Fibroblast of pulmonary artery (primary cell): ENCODE results near the gene PHYKPL.

Experiments used
- DNase-seq: peaks from one replicate; pipeline ENCODE4 v3.0.0-alpha.2; 2010; ENCODE audit warnings: low read depth
- H3K4me3 ChIP-seq: replicated peaks from 2 replicates; pipeline ENCODE4 v1.5.1; 2011; ENCODE audit warnings: low read depth, mild to moderate bottlenecking, control low read depth, low read length, moderate library complexity
- TF ChIP-seq, protein P1 (sequence below): IDR thresholded peaks from 2 replicates; pipeline ENCODE4 v1.5.1; 2011; ENCODE audit warnings: mild to moderate bottlenecking, control low read depth, low read length, inconsistent platforms; ENCODE audit errors: missing control alignments

PHYKPL gene

DNA sequence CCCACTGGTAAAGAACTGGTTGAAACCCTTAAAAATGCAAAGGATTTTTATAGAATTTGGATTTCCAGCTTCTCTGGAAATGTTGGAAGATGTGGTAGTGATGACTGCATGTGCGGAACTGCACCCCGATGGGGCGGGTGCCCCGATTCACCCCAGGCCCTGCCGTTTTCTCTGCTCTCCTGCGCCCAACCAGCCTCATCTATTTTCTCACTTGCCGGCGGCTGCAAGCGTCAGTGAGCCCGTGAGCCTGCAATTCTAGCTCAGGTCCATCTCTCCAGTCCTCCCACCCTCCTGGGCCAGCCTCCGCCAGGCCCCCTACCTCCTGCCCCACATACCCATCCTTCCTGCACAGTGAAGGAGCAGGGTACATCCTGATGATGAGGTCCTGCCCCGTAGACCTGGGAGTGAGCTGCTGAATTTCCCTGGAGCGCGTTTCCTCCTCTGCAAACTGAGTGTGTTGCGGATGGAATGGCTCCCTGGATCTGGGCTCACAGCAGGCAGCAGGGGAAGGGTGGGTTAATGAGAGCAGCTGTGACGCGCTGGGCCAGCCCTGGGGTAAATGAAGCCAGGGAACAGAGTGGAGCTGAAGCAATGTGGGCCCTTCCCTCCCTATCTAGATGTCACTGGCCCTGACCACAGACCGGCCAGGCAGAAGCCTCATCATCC, 45.9 kb upstream of the PHYKPL start:
- no peak for DNase-seq
- TF ChIP-seq, protein P1, sequence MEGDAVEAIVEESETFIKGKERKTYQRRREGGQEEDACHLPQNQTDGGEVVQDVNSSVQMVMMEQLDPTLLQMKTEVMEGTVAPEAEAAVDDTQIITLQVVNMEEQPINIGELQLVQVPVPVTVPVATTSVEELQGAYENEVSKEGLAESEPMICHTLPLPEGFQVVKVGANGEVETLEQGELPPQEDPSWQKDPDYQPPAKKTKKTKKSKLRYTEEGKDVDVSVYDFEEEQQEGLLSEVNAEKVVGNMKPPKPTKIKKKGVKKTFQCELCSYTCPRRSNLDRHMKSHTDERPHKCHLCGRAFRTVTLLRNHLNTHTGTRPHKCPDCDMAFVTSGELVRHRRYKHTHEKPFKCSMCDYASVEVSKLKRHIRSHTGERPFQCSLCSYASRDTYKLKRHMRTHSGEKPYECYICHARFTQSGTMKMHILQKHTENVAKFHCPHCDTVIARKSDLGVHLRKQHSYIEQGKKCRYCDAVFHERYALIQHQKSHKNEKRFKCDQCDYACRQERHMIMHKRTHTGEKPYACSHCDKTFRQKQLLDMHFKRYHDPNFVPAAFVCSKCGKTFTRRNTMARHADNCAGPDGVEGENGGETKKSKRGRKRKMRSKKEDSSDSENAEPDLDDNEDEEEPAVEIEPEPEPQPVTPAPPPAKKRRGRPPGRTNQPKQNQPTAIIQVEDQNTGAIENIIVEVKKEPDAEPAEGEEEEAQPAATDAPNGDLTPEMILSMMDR, result no peak

DNA sequence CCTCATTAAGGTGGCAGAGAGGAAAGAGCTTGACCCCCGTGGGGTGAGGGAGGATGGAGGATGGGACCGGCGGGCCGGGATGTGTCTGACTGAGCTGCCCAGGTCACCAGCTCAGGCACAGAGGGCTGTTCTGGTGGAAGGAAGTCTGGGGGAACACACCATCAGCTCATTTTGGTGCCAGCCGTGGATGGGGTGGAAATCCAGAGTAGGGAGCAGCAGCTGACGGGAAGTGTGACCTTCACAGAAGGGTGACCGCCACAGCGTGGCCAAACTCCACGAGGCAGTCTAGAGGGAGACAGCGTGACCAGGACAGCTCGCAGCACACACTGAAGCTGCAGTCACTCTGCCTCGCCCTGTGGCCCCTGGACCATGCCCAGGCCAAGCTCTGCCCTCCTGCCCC, 45.3 kb upstream of the PHYKPL start:
- TF ChIP-seq, protein P1, result no peak
- DNase-seq, result no peak
- no peak overlapping the region for H3K4me3 ChIP-seq

More for the DNA sequence above, 45.9 kb upstream of the PHYKPL start:
- H3K4me3 ChIP-seq, result no peak overlapping the region

DNA sequence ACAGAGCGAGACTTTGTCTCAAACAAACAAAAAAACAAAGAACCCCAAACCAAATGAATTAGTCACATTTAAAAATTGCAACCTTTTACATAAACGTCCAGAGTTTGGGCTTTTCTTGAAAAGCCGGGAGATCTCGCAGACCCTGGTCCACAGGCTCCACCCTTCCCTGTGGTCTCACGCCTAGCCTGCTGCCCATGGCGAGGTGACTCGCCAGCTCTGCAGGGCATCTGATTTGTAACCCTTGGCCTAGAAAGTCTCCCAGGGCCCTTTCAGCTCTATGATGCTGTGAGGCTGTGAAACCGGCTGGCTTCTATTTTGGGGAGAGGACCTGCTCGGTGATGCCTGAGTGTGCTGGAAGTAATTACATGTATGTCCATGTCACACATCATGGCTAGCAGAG, 44.7 kb upstream of the PHYKPL start:
- TF ChIP-seq, protein P1, result no peak
- DNase-seq, result no peak
- no peak overlapping the region for H3K4me3 ChIP-seq

DNA sequence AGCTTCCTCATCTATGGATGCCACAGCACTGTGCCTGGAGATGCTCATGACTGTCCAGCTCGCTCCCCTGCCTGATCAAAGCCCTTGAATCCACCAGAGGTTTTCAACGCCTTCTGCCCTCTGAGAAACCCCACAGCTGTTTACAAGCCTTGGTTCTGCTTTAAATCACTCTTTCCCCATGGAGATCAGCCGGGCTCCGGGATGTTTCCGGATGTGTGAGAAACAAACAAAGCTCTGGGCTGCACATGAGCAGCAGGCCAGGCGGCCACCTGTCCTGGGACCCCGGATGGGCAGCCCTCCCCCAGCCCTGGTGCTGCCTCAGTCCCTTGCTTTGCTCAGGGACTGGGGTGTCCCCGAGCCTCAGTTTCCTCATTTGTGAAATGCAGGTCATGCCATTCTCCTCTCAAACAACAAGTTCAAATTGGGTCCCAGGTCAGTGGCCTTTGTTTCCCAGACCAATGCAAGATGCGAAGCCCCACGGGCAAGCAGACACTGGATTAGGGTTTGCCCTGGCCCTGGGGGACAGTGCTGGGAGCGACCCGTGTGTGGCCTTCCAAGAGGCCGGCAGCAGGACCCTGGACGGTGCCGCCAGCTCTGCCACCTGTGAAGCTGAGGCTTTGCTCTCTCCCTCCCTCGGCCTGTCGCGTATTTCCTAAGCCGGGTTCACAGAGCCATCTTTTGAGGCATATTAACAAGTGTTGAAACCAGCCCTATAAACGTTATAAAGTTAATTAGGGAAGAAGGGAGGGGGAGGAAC, 42.4 kb upstream of the PHYKPL start:
- H3K4me3 ChIP-seq, result no peak overlapping the region
- TF ChIP-seq, protein P1, result no peak
- no peak for DNase-seq

DNA sequence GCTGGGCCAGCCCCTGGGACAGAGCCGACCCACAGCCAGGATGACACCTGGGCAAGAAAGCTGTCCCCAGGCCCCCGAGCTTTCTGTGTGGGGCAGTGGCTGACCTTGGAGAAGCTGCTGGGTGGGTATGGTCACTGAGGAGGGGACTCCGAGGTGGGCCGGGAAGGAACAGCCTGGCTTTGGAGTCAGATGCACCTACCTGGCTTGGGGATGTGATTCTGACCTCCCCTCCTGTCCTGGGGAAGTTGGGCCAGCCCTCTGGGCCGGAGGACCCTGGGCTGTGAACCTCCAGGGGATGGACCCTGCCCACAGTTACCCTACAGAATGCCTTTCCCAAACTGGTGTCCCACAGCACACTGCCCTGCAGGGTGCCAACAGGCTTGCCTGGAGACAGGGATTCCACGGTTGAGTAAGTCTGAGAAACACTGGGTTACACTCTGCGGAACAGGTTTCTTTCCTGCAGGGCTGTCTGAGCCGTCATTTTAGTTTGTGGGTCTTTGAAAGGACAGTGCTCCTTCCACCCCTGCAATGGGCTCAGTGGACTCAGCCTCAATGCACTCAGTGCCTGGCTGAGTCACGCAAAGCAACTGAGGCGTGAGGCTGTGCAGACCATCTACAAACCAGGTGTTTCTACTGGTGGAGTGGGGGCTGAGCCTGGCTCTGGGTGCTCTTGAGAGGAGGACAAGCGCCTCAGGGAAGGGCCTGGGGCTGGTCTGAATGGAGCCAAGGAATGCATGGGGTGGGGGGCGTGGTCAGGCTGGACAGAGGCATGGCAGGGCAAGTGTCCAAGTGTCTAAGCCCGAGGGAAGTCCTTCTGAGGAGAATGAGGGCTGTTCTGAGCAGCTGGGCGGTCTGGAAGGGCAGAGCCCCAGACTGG, 41.3 kb upstream of the PHYKPL start:
- TF ChIP-seq, protein P1, result no peak
- DNase-seq, result no peak
- no peak overlapping the region for H3K4me3 ChIP-seq

DNA sequence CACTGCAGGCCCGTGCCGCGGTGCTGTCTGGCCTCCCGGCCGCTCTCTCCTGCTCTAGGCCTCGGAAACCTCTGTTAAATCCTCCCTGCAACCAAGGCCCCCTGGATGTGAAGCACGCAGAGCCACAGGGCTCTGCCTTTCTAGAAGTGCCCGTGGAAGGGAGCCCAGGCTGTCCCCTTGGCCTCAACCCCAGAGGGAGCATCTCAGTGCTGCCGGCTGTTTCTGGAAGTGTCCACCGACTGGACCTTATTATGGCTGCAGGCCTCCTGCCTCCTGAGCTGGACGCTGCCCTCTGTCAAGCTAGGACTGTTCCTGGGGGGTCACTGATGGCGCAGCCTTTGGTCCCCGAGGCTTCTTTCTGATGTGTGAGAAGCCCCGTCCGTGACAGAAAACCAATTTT, 40.4 kb upstream of the PHYKPL start:
- no peak overlapping the region for H3K4me3 ChIP-seq
- DNase-seq, result no peak
- TF ChIP-seq, protein P1, result no peak
